Hematopoietic multipotent progenitor cell treated with erythropoietin and hydrocortisone succinate and interleukin-3 and kit ligand, for 8 days (in vitro differentiated cells): ENCODE data around the gene SPRED2.

Source experiments
- DNase-seq: peaks from one replicate; pipeline ENCODE4 v3.0.0-alpha.2; 2015

The SPRED2 gene

GRCh38 chr2:65275141-65275915 is 157.1 kb downstream of the SPRED2 start:
- DNase-seq, result no peak

GRCh38 chr2:65273344-65273743 is 159.1 kb downstream of the SPRED2 start:
- no peak for DNase-seq

GRCh38 chr2:65268957-65269356 is 163.4 kb downstream of the SPRED2 start:
- DNase-seq, result no peak

- no peak for DNase-seq
Observed at GRCh38 chr2:65267008-65267407, 165.4 kb downstream of the SPRED2 start.

GRCh38 chr2:65265671-65266045 is 166.7 kb downstream of the SPRED2 start:
- DNase-seq, result no peak

GRCh38 chr2:65264821-65265670 is 167.4 kb downstream of the SPRED2 start:
- peak; percentile 81 for DNase-seq

GRCh38 chr2:65263986-65264385 is 168.4 kb downstream of the SPRED2 start:
- no peak for DNase-seq

GRCh38 chr2:65263262-65263661 is 169.1 kb downstream of the SPRED2 start:
- DNase-seq, result no peak

- no peak for DNase-seq
Observed at GRCh38 chr2:65261676-65262075, 170.7 kb downstream of the SPRED2 start.
